Prostate gland (tissue), 2 donors: ENCODE data around the gene EPM2AIP1.

Source experiments
- POLR2A ChIP-seq: fragments of 450-650 bp; IDR thresholded peaks from one replicate; pipeline ENCODE4 v1.6.1; 2016; ENCODE audit warnings: antibody characterized with exemption, mild to moderate bottlenecking
- POLR2AphosphoS5 ChIP-seq: sonication (generic); formaldehyde crosslinking; IDR thresholded peaks from one replicate; pipeline ENCODE4 v1.6.1; 2017; ENCODE audit warnings: antibody characterized with exemption
- TF ChIP-seq, protein P1 (sequence below), 4 experiments: fragments of 200-600 bp in 2 of 4; fragments of 450-650 bp in 2 of 4; sonication (generic) in 2 of 4; IDR thresholded peaks; 1 replicate in 3 of 4; 2 replicates in 1 of 4; pipeline ENCODE4 v1.5.1; 2016 to 2019; ENCODE audit warnings: antibody characterized with exemption in 4 of 4, mild to moderate bottlenecking in 2 of 4, moderate library complexity in 2 of 4

DNA sequence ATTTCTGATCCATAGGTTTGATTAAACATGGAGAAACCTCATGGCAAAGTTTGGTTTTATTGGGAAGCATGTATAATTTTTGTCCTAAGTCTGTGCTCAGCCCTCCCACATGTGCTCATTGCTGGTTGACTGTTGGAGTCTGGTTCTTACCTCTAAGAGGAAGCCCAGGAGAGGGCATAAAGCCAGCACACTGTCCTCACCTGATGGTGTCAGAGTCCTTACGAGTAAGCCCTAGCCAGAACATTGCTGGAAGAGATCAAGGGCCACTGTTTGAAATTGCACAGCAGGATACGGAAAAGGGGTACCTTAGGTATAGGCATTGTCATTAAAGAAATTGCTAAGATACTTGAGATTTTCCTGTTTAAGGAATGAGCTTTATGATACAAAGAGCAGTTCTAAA is 21.7 kb upstream of the EPM2AIP1 start:
- TF ChIP-seq POLR2A (no peak), POLR2AphosphoS5 (no peak)
- TF ChIP-seq, protein P1, sequence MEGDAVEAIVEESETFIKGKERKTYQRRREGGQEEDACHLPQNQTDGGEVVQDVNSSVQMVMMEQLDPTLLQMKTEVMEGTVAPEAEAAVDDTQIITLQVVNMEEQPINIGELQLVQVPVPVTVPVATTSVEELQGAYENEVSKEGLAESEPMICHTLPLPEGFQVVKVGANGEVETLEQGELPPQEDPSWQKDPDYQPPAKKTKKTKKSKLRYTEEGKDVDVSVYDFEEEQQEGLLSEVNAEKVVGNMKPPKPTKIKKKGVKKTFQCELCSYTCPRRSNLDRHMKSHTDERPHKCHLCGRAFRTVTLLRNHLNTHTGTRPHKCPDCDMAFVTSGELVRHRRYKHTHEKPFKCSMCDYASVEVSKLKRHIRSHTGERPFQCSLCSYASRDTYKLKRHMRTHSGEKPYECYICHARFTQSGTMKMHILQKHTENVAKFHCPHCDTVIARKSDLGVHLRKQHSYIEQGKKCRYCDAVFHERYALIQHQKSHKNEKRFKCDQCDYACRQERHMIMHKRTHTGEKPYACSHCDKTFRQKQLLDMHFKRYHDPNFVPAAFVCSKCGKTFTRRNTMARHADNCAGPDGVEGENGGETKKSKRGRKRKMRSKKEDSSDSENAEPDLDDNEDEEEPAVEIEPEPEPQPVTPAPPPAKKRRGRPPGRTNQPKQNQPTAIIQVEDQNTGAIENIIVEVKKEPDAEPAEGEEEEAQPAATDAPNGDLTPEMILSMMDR (IDR thresholded peaks at IDR 0.05): no peak
